ENCODE results near the gene MYH14.
"Not testable (repeated sequence)": the region's sequence is repeated elsewhere in the genome, so short reads cannot be mapped to it uniquely, and the experiment has no call there.

Gene MYH14

GRCh38 chr19:50230379-50231351 is 27.2 kb downstream of the MYH14 start:
- no peak for DNase-seq
- no peaks in the 10 kb centered on the region for H3K27me3 ChIP-seq (replicated peaks)
- H3K27ac ChIP-seq: no peak overlapping the region
- H3K4me3 ChIP-seq (ENCODE audit: low read depth, low read length): no peak overlapping the region
- H3K36me3 ChIP-seq (replicated peaks): no peaks in the 10 kb centered on the region
- no peak for TF ChIP-seq CTCF (IDR thresholded peaks at IDR 0.05; ENCODE audit: low read depth, low read length, missing control alignments)
- in situ Hi-C loops (cut with HindIII; ENCODE audit: low pct_ligation_motif_present, low sequenced_read_pairs): no loop called here

GRCh38 chr19:50231417-50231816 is 28.0 kb downstream of the MYH14 start:
- in situ Hi-C loops (cut with HindIII; ENCODE audit: low pct_ligation_motif_present, low sequenced_read_pairs); DNase-seq; H3K36me3 ChIP-seq (replicated peaks); H3K4me3 ChIP-seq (ENCODE audit: low read depth, low read length); H3K27me3 ChIP-seq (replicated peaks); H3K27ac ChIP-seq: not testable (repeated sequence)

GRCh38 chr19:50231821-50232220 is 28.4 kb downstream of the MYH14 start:
- DNase-seq: no peak
- Histone ChIP-seq H3K27ac (no peak overlapping the region), H3K27me3 (replicated peaks) (no peaks in the 10 kb centered on the region), H3K36me3 (replicated peaks) (no peaks in the 10 kb centered on the region), H3K4me3 (ENCODE audit: low read depth, low read length) (no peak overlapping the region)
- in situ Hi-C loops (cut with HindIII; ENCODE audit: low pct_ligation_motif_present, low sequenced_read_pairs): no loop called here
- TF ChIP-seq CTCF (IDR thresholded peaks at IDR 0.05; ENCODE audit: low read depth, low read length, missing control alignments): no peak

- H3K36me3 ChIP-seq (replicated peaks): no peaks in the 10 kb centered on the region
- no peak for TF ChIP-seq CTCF (IDR thresholded peaks at IDR 0.05; ENCODE audit: low read depth, low read length, missing control alignments)
- no peak for DNase-seq
- H3K27ac ChIP-seq: no peak overlapping the region
- H3K27me3 ChIP-seq (replicated peaks): no peaks in the 10 kb centered on the region
- in situ Hi-C loops (cut with HindIII; ENCODE audit: low pct_ligation_motif_present, low sequenced_read_pairs): no loop called here
- H3K4me3 ChIP-seq (ENCODE audit: low read depth, low read length): no peak overlapping the region
Measured at GRCh38 chr19:50232600-50232999, 29.2 kb downstream of the MYH14 start.

- Histone ChIP-seq H3K27ac (no peak overlapping the region), H3K4me3 (ENCODE audit: low read depth, low read length) (no peak overlapping the region), H3K36me3 (replicated peaks) (no peaks in the 10 kb centered on the region), H3K27me3 (replicated peaks) (no peaks in the 10 kb centered on the region)
- no peak for TF ChIP-seq CTCF (IDR thresholded peaks at IDR 0.05; ENCODE audit: low read depth, low read length, missing control alignments)
- no peak for DNase-seq
- in situ Hi-C loops (cut with HindIII; ENCODE audit: low pct_ligation_motif_present, low sequenced_read_pairs): no loop called here
Measured at GRCh38 chr19:50233308-50233910, 30.0 kb downstream of the MYH14 start.

GRCh38 chr19:50237493-50237892 is 34.1 kb downstream of the MYH14 start:
- H3K4me3 ChIP-seq (ENCODE audit: low read depth, low read length); H3K27ac ChIP-seq; DNase-seq; H3K36me3 ChIP-seq (replicated peaks); in situ Hi-C loops (cut with HindIII; ENCODE audit: low pct_ligation_motif_present, low sequenced_read_pairs); H3K27me3 ChIP-seq (replicated peaks): not testable (repeated sequence)
